Hepatocyte (in vitro differentiated cells): ENCODE results near the gene EIF2D.

Experiments
- CTCF ChIP-seq: fragments of 200-600 bp; sonication (generic); IDR thresholded peaks from 2 replicates; pipeline ENCODE4 v1.5.1; 2016; ENCODE audit warnings: antibody characterized with exemption, mild to moderate bottlenecking; ENCODE audit not compliant: poor library complexity
- EZH2 ChIP-seq: fragments of 200-600 bp; sonication (generic); IDR thresholded peaks from 2 replicates; pipeline ENCODE4 v1.6.1; 2016; ENCODE audit warnings: antibody characterized with exemption, mild to moderate bottlenecking, borderline replicate concordance
- EZH2phosphoT487 ChIP-seq: fragments of 200-600 bp; sonication (generic); IDR thresholded peaks from one replicate; pipeline ENCODE4 v1.6.1; 2018; ENCODE audit warnings: antibody characterized with exemption, mild to moderate bottlenecking, low read depth, moderate library complexity; ENCODE audit not compliant: unreplicated experiment, severe bottlenecking

GRCh38 chr1:206589206-206589605 lies 23.1 kb downstream of the EIF2D start:
- no peak for TF ChIP-seq CTCF
- no peak for TF ChIP-seq EZH2
- TF ChIP-seq EZH2phosphoT487: no peak
